Measurements from ENCODE around the gene C1QL2. TPM values are rescaled to one million over a fixed set of nuclear protein-coding genes. Genes with fewer than 3 reads are reported as not detected.

The C1QL2 gene
- total and polyA plus RNA-seq, 7 donors = 0.03 TPM; not detected in 6

DNA sequence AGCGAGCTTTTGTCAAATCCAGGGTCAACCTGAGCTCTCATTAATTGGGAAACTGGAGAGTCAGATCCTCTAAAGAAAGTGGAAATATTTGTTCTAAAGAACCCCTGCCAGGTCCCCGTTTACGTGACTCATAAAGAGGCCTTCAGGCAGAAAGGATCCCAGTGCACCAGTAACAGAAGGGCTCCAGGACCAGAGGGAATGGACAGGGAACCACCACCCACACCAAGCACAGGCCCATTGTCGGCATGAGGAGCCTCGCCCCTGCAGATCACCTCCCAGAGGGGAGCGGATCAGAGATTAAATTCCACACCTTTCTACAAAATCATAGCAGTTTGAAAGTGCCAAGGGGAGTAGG lies 16.4 kb upstream of the C1QL2 start:
- Histone ChIP-seq H3K4me1 (no peaks in the 10 kb centered on the region), H3K27me3 (ENCODE audit: insufficient read depth in 3 of 3, low read length in 2 of 3) (no peaks in the 10 kb centered on the region), H3K36me3 (ENCODE audit: insufficient read depth in 1 of 2, low read depth in 1 of 2) (no peaks in the 10 kb centered on the region), H3K4me3 (no peak overlapping the region), H3K27ac (no peak overlapping the region), H3K9me3 (no peaks in the 10 kb centered on the region)
- TF ChIP-seq, protein P1, sequence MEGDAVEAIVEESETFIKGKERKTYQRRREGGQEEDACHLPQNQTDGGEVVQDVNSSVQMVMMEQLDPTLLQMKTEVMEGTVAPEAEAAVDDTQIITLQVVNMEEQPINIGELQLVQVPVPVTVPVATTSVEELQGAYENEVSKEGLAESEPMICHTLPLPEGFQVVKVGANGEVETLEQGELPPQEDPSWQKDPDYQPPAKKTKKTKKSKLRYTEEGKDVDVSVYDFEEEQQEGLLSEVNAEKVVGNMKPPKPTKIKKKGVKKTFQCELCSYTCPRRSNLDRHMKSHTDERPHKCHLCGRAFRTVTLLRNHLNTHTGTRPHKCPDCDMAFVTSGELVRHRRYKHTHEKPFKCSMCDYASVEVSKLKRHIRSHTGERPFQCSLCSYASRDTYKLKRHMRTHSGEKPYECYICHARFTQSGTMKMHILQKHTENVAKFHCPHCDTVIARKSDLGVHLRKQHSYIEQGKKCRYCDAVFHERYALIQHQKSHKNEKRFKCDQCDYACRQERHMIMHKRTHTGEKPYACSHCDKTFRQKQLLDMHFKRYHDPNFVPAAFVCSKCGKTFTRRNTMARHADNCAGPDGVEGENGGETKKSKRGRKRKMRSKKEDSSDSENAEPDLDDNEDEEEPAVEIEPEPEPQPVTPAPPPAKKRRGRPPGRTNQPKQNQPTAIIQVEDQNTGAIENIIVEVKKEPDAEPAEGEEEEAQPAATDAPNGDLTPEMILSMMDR (IDR thresholded peaks at IDR 0.05) = no peak
- DNase-seq = no peak
- 85 to 90% (median 87%) methylated on average over 6 of the region's 6 CpGs for WGBS, 3 donors
- no peak for ATAC-seq
- intact Hi-C loops (cut with DNase I) = loop anchor here in 1 of 2 donors (5.0 kb wide), 1 partner anchor 293 kb away; no protein-coding TSS in a partner anchor

DNA sequence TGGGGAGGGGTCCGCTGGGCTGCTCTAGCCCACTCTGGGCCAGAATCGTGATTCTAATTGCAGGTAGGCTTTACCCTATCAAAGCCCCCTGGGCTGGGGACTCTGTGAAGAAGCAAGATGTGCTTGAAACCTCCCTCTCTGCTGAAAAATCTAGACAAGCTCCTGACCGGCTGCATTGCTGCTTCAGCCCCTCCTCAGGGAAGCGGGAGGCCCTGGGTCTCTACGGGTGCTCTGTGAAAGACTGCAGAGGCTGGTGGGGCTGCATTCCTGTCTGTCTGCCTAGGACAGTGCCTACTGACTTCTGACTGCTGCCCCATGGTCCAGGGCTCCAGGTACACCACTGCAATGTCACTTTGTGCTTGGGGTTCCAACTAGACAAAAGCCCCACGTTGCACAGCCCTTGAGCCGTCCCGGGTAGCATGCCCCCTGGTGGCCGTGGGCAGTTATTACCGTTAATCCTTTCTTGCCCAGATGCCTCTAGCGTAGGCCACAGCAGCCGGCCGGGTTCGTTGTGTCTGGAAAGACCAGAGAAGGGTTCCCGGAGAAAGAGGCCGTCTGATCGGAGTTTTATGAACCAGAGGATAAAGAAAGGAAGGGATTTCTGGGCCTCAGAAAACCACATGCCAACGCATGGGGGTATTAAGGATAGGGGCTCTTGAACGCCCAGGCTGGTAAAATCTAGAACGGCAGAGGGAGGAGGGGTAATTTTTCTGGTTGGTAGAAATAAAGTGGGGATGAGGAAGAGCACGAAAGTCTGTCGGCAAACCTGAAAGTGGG lies 15.9 kb upstream of the C1QL2 start:
- H3K27me3 ChIP-seq (ENCODE audit: insufficient read depth in 3 of 3, low read length in 2 of 3) = no peaks in the 10 kb centered on the region
- intact Hi-C loops (cut with DNase I) = no loop called here
- H3K27ac ChIP-seq = no peak overlapping the region
- no peaks in the 10 kb centered on the region for H3K4me1 ChIP-seq
- TF ChIP-seq, protein P1 (IDR thresholded peaks at IDR 0.05) = peak; percentile 54
- H3K36me3 ChIP-seq (ENCODE audit: insufficient read depth in 1 of 2, low read depth in 1 of 2) = no peaks in the 10 kb centered on the region
- 64 to 67% (median 66%) methylated on average over 22 of the region's 22 CpGs for WGBS, 3 donors
- no peak overlapping the region for H3K4me3 ChIP-seq
- no peaks in the 10 kb centered on the region for H3K9me3 ChIP-seq
- DNase-seq = peak in 1 of 2 donors; percentile 45
- ATAC-seq = peak in 3 of 4 donors; percentile 65 to 71 (median 66)

DNA sequence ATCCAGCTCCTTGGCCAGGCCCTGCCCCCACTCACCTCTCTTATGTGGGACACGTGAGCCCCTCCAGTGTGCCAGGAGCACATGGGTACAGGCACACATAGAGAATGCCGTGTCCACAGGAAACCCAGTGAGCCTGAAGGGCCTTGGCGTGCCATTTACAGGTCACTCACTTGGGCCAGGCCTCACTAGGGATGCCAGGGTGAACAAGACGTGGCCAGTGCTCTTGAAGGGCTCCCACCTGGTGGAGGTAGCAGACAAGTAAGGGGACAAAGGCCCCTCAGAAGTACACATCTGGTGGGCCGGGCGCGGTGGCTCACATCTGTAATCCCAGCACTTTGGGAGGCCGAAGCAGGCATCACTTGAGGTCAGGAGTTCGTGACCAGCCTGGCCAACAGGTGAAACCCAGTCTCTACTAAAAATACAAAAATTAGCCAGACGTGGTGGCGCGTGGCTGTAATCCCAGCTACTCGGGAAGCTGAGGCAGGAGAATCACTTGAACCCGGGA lies 15.1 kb upstream of the C1QL2 start:
- TF ChIP-seq, protein P1 (IDR thresholded peaks at IDR 0.05) = no peak
- H3K4me1 ChIP-seq = no peaks in the 10 kb centered on the region
- H3K36me3 ChIP-seq (ENCODE audit: insufficient read depth in 1 of 2, low read depth in 1 of 2) = no peaks in the 10 kb centered on the region
- H3K27me3 ChIP-seq (ENCODE audit: insufficient read depth in 3 of 3, low read length in 2 of 3) = no peaks in the 10 kb centered on the region
- DNase-seq (no peak), ATAC-seq (no peak)
- no peak overlapping the region for H3K4me3 ChIP-seq
- H3K27ac ChIP-seq = no peak overlapping the region
- intact Hi-C loops (cut with DNase I) = no loop called here
- 87 to 91% (median 90%) methylated on average over 14 of the region's 14 CpGs for WGBS, 3 donors
- no peaks in the 10 kb centered on the region for H3K9me3 ChIP-seq

DNA sequence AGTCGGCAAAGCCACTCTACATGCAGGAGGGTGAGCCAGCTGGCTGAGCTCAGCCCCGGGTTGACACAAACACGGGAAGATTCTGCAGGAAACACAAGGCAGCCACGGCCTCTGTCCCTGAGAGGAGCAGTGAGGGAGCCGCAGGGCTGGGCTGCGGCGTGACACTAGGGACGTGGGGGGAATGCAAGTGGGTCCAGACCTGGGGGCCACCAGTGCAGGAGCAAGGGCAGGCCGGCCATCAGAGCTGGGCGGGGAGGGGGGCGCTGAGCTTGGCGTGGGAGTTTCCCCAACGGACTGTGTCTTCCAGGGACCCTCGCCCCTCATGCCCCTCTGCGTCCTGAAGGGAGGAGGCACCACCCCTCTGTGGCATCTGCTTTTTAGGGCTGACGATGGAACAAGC lies 12.0 kb upstream of the C1QL2 start:
- Histone ChIP-seq H3K9me3 (no peaks in the 10 kb centered on the region), H3K27ac (no peak overlapping the region), H3K4me3 (no peak overlapping the region), H3K27me3 (ENCODE audit: insufficient read depth in 3 of 3, low read length in 2 of 3) (no peaks in the 10 kb centered on the region), H3K4me1 (no peaks in the 10 kb centered on the region), H3K36me3 (ENCODE audit: insufficient read depth in 1 of 2, low read depth in 1 of 2) (no peaks in the 10 kb centered on the region)
- DNase-seq (no peak), ATAC-seq (no peak)
- 61 to 63% (median 62%) methylated on average over 14 to 16 of the region's 16 CpGs for WGBS, 3 donors
- TF ChIP-seq, protein P1 (IDR thresholded peaks at IDR 0.05) = no peak
- intact Hi-C loops (cut with DNase I) = no loop called here

Measured in psoas muscle (tissue), 8 donors.